ENCODE results near the gene SLC3A2. TPM values are rescaled to one million over a fixed set of nuclear protein-coding genes. Genes with fewer than 3 reads are reported as not detected.

SLC3A2 gene
- total RNA-seq, 6 experiments from 2014 or later = 39.8 to 106 (median 63.0) TPM

GRCh38 chr11:62880231-62880802 is 379 bp upstream of the SLC3A2 start:
- H3K4me1 ChIP-seq = peaks cover 0 to 50% (median 21%) of the 10 kb centered on the region in 4 donors
- H3K9me3 ChIP-seq = no peaks in the 10 kb centered on the region
- H3K27ac ChIP-seq = peak overlapping the region; percentile 93 to 99 (median 93)
- ATAC-seq = peak; percentile 1 to 7 (median 6)
- TF ChIP-seq POLR2A (IDR thresholded peaks at IDR 0.05) = no peak
- TF ChIP-seq CTCF (IDR thresholded peaks at IDR 0.05) = no peak
- H3K27me3 ChIP-seq = no peaks in the 10 kb centered on the region
- H3K36me3 ChIP-seq = peaks cover 0 to 30% (median 13%) of the 10 kb centered on the region in 4 donors
- peak overlapping the region; percentile 96 to 100 (median 98) for H3K4me3 ChIP-seq
- WGBS (ENCODE audit: insufficient coverage, low coverage, low lambda C conversion rate, missing lambda C conversion rate) = 0% methylated on average over 15 of the region's 16 CpGs
- no peak for DNase-seq
- intact Hi-C loops (cut with DNase I) = no loop called here

DNA sequence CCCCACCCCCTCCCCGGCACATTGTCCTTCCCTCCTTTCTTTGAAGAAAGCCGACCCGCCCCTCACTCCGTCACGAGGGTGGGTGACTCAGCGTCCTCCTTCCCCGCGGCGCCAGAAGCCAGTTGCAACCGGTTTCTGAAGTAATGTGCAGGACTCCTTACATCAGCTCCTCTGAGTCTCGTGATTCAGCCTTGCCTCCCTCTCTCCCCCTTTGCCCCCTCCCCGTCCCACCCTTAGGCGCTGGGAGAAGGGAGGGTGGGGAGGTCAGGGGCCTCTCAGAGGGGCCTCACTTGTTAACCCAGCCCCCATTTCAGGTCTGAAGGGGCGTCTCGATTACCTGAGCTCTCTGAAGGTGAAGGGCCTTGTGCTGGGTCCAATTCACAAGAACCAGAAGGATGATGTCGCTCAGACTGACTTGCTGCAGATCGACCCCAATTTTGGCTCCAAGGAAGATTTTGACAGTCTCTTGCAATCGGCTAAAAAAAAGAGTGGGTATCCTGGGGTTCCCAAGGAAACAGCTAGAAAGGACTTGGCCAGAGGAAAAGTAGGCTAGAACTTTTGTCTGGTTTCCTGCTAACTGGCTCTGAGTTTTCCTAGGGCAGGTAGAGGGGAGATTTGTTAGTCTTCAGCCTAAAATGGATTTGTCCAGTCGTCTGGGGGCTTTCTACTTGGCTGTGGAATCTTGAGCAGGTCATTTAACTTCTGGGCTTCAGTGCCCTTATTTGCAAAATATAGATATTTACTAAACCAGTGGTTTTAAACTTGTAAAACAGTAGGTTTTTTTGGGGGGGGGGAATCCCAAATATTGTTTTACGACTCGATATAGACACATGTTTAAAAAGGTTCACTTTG is 1.1 kb downstream of the SLC3A2 start:
- peak; percentile 47 to 60 (median 50) for ATAC-seq
- 6% methylated on average over 18 of the region's 21 CpGs for WGBS (ENCODE audit: insufficient coverage, low coverage, low lambda C conversion rate, missing lambda C conversion rate)
- no peak for TF ChIP-seq POLR2A (IDR thresholded peaks at IDR 0.05)
- TF ChIP-seq CTCF (IDR thresholded peaks at IDR 0.05) = no peak
- peak; percentile 82 to 93 (median 90) for DNase-seq
- Histone ChIP-seq H3K27me3 (no peaks in the 10 kb centered on the region), H3K4me1 (peaks cover 0 to 37% (median 14%) of the 10 kb centered on the region in 4 donors), H3K36me3 (peaks cover 0 to 44% (median 22%) of the 10 kb centered on the region in 4 donors), H3K27ac (peak overlapping the region; percentile 93 to 99 (median 93)), H3K9me3 (no peaks in the 10 kb centered on the region), H3K4me3 (peak overlapping the region; percentile 96 to 100 (median 98))
- intact Hi-C loops (cut with DNase I) = no loop called here

- Histone ChIP-seq H3K4me1 (peaks cover 0 to 32% (median 11%) of the 10 kb centered on the region in 4 donors), H3K36me3 (peaks cover 0 to 50% (median 28%) of the 10 kb centered on the region in 4 donors), H3K9me3 (no peaks in the 10 kb centered on the region), H3K4me3 (peak overlapping the region; percentile 96 to 100 (median 98)), H3K27me3 (no peaks in the 10 kb centered on the region), H3K27ac (peak overlapping the region in 2 of 3 donors; percentile 12 to 93)
- no peak for DNase-seq
- ATAC-seq = no peak
- whole genome bisulfite sequencing (ENCODE audit: insufficient coverage, low coverage, low lambda C conversion rate, missing lambda C conversion rate) = 60% methylated on average over 4 of the region's 6 CpGs
- TF ChIP-seq POLR2A (IDR thresholded peaks at IDR 0.05) (no peak), CTCF (IDR thresholded peaks at IDR 0.05) (no peak)
- intact Hi-C loops (cut with DNase I) = no loop called here
These were observed 1.7 kb downstream of the SLC3A2 start for GRCh38 chr11:62882431-62882749.

GRCh38 chr11:62882788-62883501 is 2.2 kb downstream of the SLC3A2 start:
- H3K4me3 ChIP-seq = peak overlapping the region in 2 of 3 donors; percentile 96 to 98
- peak overlapping the region in 2 of 3 donors; percentile 12 to 93 for H3K27ac ChIP-seq
- H3K27me3 ChIP-seq = no peaks in the 10 kb centered on the region
- no peaks in the 10 kb centered on the region for H3K9me3 ChIP-seq
- intact Hi-C loops (cut with DNase I) = no loop called here
- 31% methylated on average over 5 of the region's 5 CpGs for WGBS (ENCODE audit: insufficient coverage, low coverage, low lambda C conversion rate, missing lambda C conversion rate)
- DNase-seq (no peak), ATAC-seq (no peak)
- peaks cover 0 to 30% (median 11%) of the 10 kb centered on the region in 4 donors for H3K4me1 ChIP-seq
- TF ChIP-seq POLR2A (IDR thresholded peaks at IDR 0.05) (no peak), CTCF (IDR thresholded peaks at IDR 0.05) (no peak)
- H3K36me3 ChIP-seq = peaks cover 3 to 56% (median 31%) of the 10 kb centered on the region in 4 donors
